Activated naive CD8-positive, alpha-beta T cell treated with anti-CD3 and anti-CD28 coated beads for 36 hours (primary cell): ENCODE results near the gene EYS. TPM values are rescaled to one million over a fixed set of nuclear protein-coding genes. Genes with fewer than 3 reads are reported as not detected.
"Not testable (repeated sequence)": the region's sequence is repeated elsewhere in the genome, so short reads cannot be mapped to it uniquely, and the experiment has no call there.

Experiments used
- DNase-seq: peaks from one replicate; pipeline ENCODE4 v3.0.0; 2021
- H3K27ac Mint-ChIP-seq: one replicate; pipeline ENCODE4 v1.8.0; 2022; ENCODE audit warnings: mild to moderate bottlenecking, moderate library complexity, mixed read lengths
- H3K27me3 Mint-ChIP-seq: one replicate; pipeline ENCODE4 v1.8.0; 2022; ENCODE audit warnings: mild to moderate bottlenecking, mixed read lengths
- H3K36me3 Mint-ChIP-seq: one replicate; pipeline ENCODE4 v1.8.0; 2021; ENCODE audit warnings: mild to moderate bottlenecking, mixed read lengths
- H3K4me1 Mint-ChIP-seq: one replicate; pipeline ENCODE4 v1.8.0; 2021; ENCODE audit warnings: mixed read lengths
- H3K4me3 Mint-ChIP-seq: one replicate; pipeline ENCODE4 v1.8.0; 2022; ENCODE audit warnings: mild to moderate bottlenecking, moderate library complexity, mixed read lengths
- H3K9me3 Mint-ChIP-seq: one replicate; pipeline ENCODE4 v1.8.0; 2022; ENCODE audit warnings: mixed read lengths
- total RNA-seq, 2 experiments: library from RNA; stranded (reverse); gene quantifications; one replicate each; pipeline ENCODE4 v1.2.3, GENCODE V29; 2021

Gene EYS
- total RNA-seq, 2 experiments from 2014 or later = not detected

DNA sequence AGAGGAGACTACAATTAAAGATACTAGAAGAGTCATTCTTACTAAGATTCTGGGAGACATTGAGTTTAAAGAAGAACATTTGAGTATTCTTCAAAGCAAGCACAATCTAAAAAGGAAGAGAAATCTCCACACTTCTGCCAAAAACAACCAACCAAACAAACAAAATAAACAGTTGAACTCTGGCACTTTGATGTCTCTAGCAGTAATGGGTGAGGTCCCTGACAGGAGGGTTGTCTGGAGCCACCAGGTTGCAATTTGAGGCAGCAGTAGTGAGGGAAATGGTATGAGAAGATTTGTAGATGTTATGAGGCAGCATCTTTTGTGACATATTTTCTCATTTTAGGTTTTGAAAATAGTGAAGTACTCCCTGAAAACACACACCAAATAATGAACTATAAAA is 1963.3 kb downstream of the EYS start:
- H3K4me1 Mint-ChIP-seq = no peaks in the 10 kb centered on the region
- no peaks in the 10 kb centered on the region for H3K27me3 Mint-ChIP-seq
- H3K4me3 Mint-ChIP-seq = no peak overlapping the region
- DNase-seq = no peak
- peaks cover 12% of the 10 kb centered on the region for H3K9me3 Mint-ChIP-seq
- peaks cover 6% of the 10 kb centered on the region for H3K36me3 Mint-ChIP-seq
- H3K27ac Mint-ChIP-seq = no peak overlapping the region

DNA sequence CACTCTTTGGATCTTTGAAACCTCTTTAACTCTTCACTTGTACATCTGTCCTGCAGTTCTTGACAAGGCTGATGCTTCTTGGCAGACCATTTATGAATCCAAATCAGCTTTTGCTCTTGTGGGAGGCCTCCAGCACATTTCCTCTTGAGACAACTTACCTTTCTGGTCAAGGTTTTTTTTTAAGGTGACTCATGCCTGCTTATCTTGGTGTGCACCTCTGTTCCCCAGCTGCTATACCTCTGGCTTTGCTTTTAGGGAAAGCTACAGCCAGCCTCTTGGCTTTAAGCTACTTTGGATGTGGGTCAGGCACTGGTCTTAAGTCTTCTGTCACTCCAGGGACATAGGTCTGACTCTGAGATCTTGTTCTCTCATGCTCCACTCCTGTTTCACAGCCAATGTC is 1965.0 kb downstream of the EYS start:
- H3K9me3 Mint-ChIP-seq = peaks cover 12% of the 10 kb centered on the region
- peaks cover 3% of the 10 kb centered on the region for H3K36me3 Mint-ChIP-seq
- no peak overlapping the region for H3K27ac Mint-ChIP-seq

DNA sequence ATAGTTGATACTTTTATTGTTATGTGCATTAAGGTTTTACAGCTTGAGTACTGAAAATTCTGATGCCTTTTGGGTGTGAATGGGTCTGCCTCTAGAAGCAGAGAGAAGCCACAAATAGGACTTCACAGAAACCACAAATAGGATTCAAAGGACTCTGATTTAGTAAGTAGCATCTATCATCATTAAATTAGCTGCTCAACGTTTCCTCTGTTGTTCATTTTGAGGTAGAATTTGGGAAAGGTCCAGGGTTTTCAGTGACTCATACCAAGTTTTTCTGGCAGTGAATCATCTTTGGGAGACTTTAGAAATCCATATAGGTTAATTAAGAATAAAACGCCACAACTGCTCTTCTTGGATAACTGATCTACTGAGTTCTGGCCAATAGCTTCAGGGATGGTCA is 1966.3 kb downstream of the EYS start:
- Mint-ChIP-seq H3K27ac (no peak overlapping the region), H3K4me3 (no peak overlapping the region), H3K9me3 (peaks cover 9% of the 10 kb centered on the region), H3K36me3 (peaks cover 3% of the 10 kb centered on the region), H3K27me3 (no peaks in the 10 kb centered on the region), H3K4me1 (no peaks in the 10 kb centered on the region)
- DNase-seq = no peak

More for the DNA sequence above, 1965.0 kb downstream of the EYS start:
- DNase-seq = no peak
- Mint-ChIP-seq H3K27me3 (no peaks in the 10 kb centered on the region), H3K4me1 (no peaks in the 10 kb centered on the region), H3K4me3 (no peak overlapping the region)

DNA sequence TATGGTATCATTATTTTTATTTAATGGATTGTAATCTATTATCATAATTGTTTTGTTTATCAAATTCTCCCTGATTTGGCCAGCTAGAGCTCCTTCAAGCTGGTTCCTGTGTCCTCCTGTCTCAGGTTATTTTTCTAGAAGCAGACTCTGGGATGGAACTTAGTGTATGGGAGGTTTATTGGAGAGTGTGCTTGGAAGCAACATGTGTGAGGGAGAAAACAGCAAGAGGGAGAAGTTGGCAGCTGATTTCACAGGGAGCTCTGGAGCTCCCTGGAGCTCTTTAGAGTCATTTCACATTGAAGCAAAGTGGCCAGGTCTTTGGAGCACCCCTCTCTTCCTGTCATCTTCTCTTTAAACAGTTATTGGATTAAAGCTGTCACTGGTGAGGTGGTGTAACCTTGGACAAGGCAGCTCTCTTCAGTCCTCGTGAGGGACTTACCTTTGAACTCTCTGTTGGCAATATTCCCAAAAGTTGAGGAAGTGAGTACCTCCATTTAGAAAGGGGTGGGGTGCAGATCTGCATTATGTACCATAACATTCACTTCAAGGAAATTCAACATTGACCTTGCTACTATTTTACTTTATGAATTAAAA is 1967.8 kb downstream of the EYS start:
- no peak overlapping the region for H3K27ac Mint-ChIP-seq
- DNase-seq = no peak
- H3K36me3 Mint-ChIP-seq = peaks cover 3% of the 10 kb centered on the region
- peaks cover 13% of the 10 kb centered on the region for H3K9me3 Mint-ChIP-seq
- no peak overlapping the region for H3K4me3 Mint-ChIP-seq
- no peaks in the 10 kb centered on the region for H3K4me1 Mint-ChIP-seq
- no peaks in the 10 kb centered on the region for H3K27me3 Mint-ChIP-seq

DNA sequence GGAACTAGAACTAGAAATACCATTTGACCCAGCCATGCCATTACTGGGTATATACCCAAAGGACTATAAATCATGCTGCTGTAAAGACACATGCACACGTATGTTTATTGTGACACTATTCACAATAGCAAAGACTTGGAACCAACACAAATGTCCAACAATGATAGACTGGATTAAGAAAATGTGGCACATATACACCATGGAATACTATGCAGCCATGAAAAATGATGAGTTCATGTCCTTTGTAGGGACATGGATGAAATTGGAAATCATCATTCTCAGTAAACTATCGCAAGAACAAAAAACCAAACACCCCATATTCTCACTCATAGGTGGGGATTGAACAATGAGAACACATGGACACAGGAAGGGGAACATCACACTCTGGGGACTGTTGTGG is 1968.8 kb downstream of the EYS start:
- not testable (repeated sequence) for H3K4me3 Mint-ChIP-seq, DNase-seq, H3K27me3 Mint-ChIP-seq, H3K27ac Mint-ChIP-seq, H3K4me1 Mint-ChIP-seq, H3K36me3 Mint-ChIP-seq
- H3K9me3 Mint-ChIP-seq = peaks cover 13% of the 10 kb centered on the region

- Mint-ChIP-seq H3K4me1 (no peaks in the 10 kb centered on the region), H3K27me3 (no peaks in the 10 kb centered on the region), H3K4me3 (no peak overlapping the region), H3K27ac (no peak overlapping the region), H3K36me3 (peaks cover 4% of the 10 kb centered on the region), H3K9me3 (peaks cover 10% of the 10 kb centered on the region)
- DNase-seq = no peak
These were observed 1972.1 kb downstream of the EYS start for GRCh38 chr6:63734923-63735322.

- Mint-ChIP-seq H3K9me3 (peaks cover 4% of the 10 kb centered on the region), H3K36me3 (peaks cover 2% of the 10 kb centered on the region)
These were observed 1974.7 kb downstream of the EYS start for GRCh38 chr6:63732336-63732735.

DNA sequence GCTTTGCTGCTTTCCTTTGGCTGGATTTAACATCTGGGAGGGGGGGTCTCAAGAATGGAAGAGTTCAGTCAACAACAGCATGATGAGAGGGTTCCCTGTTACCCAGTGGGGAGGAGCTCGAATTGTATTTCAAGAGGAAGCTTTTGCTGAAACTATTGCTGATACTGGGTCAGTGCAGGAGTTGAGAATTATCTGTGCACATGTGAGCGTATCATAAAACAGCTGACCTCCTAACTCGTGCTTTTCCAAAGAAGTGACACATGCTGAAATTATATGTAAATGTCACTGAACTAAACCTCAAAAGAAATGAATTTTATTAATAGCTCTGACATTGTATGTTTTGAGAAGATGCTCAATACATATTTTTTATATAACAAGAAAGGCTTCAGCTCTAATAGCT is 1975.1 kb downstream of the EYS start:
- H3K9me3 Mint-ChIP-seq = peaks cover 4% of the 10 kb centered on the region
- DNase-seq = no peak

More at GRCh38 chr6:63732336-63732735, 1974.7 kb downstream of the EYS start:
- H3K27me3 Mint-ChIP-seq = no peaks in the 10 kb centered on the region
- H3K4me1 Mint-ChIP-seq = no peaks in the 10 kb centered on the region
- DNase-seq = no peak
- no peak overlapping the region for H3K4me3 Mint-ChIP-seq
- no peak overlapping the region for H3K27ac Mint-ChIP-seq

GRCh38 chr6:63730311-63730710 is 1976.7 kb downstream of the EYS start:
- H3K4me1 Mint-ChIP-seq = no peaks in the 10 kb centered on the region
- H3K36me3 Mint-ChIP-seq = peaks cover 2% of the 10 kb centered on the region
- no peak overlapping the region for H3K27ac Mint-ChIP-seq
- H3K4me3 Mint-ChIP-seq = no peak overlapping the region
- DNase-seq = no peak
- H3K27me3 Mint-ChIP-seq = no peaks in the 10 kb centered on the region
- peaks cover 1% of the 10 kb centered on the region for H3K9me3 Mint-ChIP-seq

More for the DNA sequence above, 1975.1 kb downstream of the EYS start:
- no peak overlapping the region for H3K27ac Mint-ChIP-seq
- no peaks in the 10 kb centered on the region for H3K4me1 Mint-ChIP-seq
- peaks cover 2% of the 10 kb centered on the region for H3K36me3 Mint-ChIP-seq
- no peaks in the 10 kb centered on the region for H3K27me3 Mint-ChIP-seq
- H3K4me3 Mint-ChIP-seq = no peak overlapping the region

GRCh38 chr6:63724721-63725120 is 1982.3 kb downstream of the EYS start:
- Mint-ChIP-seq H3K9me3 (no peaks in the 10 kb centered on the region), H3K27me3 (no peaks in the 10 kb centered on the region), H3K36me3 (no peaks in the 10 kb centered on the region), H3K27ac (no peak overlapping the region), H3K4me1 (peaks cover 3% of the 10 kb centered on the region), H3K4me3 (no peak overlapping the region)
- DNase-seq = no peak

DNA sequence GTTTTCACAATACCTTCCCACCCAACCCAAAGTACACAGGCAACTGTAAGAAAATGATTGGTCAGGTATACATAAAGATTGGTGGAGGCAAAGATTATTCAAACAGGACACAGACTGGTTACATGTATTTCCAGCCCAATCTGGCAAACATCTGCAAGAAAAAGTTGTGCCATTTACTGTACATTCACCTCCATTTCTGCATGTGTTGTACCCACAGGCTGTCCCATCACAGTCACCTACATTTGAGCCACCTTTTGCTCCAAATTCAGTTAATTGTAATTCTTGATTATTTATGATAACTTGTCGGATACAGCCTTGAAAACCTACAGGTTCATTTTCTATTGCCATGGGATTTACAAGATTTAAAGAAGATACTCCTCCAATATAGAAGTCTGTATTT is 1985.8 kb downstream of the EYS start:
- Mint-ChIP-seq H3K9me3 (no peaks in the 10 kb centered on the region), H3K4me3 (no peak overlapping the region), H3K27ac (no peak overlapping the region), H3K36me3 (no peaks in the 10 kb centered on the region), H3K4me1 (peaks cover 3% of the 10 kb centered on the region), H3K27me3 (no peaks in the 10 kb centered on the region)
- DNase-seq = no peak

DNA sequence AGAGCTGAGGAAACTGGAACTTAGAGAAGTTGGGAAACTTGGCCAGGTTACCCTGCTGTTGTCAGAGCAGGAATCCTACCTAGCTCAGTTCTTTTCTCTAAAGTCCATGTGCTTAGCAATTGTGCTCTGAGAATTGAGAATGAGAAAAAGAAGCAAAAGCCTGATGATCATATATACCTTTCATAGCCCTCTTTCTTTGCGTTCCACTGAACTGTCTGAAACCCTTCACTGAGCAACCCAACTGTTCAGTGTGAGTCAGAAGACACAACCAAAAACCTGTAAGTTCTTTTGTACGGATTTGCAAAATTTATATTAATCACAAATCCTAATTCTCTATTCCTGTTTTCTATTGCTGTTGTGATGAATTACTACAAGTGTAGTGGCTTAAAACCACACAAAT is 1990.9 kb downstream of the EYS start:
- Mint-ChIP-seq H3K27ac (no peak overlapping the region), H3K9me3 (no peaks in the 10 kb centered on the region), H3K27me3 (no peaks in the 10 kb centered on the region), H3K4me1 (peaks cover 4% of the 10 kb centered on the region), H3K4me3 (no peak overlapping the region), H3K36me3 (peaks cover 22% of the 10 kb centered on the region)
- DNase-seq = no peak

GRCh38 chr6:63714091-63714490 is 1992.9 kb downstream of the EYS start:
- H3K36me3 Mint-ChIP-seq = peaks cover 33% of the 10 kb centered on the region
- H3K4me3 Mint-ChIP-seq = no peak overlapping the region
- H3K27me3 Mint-ChIP-seq = no peaks in the 10 kb centered on the region
- H3K9me3 Mint-ChIP-seq = no peaks in the 10 kb centered on the region
- no peak overlapping the region for H3K27ac Mint-ChIP-seq
- H3K4me1 Mint-ChIP-seq = peaks cover 4% of the 10 kb centered on the region
- no peak for DNase-seq

GRCh38 chr6:63713332-63713731 is 1993.7 kb downstream of the EYS start:
- Mint-ChIP-seq H3K4me1 (peaks cover 4% of the 10 kb centered on the region), H3K27ac (no peak overlapping the region), H3K36me3 (peaks cover 33% of the 10 kb centered on the region), H3K27me3 (no peaks in the 10 kb centered on the region), H3K4me3 (no peak overlapping the region), H3K9me3 (no peaks in the 10 kb centered on the region)
- no peak for DNase-seq

DNA sequence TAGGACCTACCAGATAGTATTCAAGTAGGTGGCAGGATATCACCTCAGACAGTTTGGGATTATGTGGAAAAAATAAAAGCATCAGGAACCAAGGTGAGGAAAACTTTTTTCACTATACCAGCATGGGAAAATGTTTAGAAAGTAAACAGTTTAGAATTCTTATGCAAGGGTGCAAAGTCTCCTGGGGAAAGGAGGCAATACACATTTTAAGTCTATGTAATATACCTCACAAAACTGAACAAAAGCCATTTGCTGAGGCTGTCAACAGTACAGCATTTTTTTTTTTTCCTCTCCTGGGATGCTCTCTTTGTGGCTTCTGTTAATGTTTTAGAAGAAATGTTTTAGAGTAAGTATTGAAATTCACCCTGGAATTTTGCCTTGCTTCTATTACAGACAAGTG is 1997.9 kb downstream of the EYS start:
- Mint-ChIP-seq H3K4me3 (no peak overlapping the region), H3K27me3 (no peaks in the 10 kb centered on the region), H3K27ac (no peak overlapping the region), H3K9me3 (no peaks in the 10 kb centered on the region), H3K36me3 (peaks cover 54% of the 10 kb centered on the region), H3K4me1 (peaks cover 20% of the 10 kb centered on the region)
- no peak for DNase-seq

DNA sequence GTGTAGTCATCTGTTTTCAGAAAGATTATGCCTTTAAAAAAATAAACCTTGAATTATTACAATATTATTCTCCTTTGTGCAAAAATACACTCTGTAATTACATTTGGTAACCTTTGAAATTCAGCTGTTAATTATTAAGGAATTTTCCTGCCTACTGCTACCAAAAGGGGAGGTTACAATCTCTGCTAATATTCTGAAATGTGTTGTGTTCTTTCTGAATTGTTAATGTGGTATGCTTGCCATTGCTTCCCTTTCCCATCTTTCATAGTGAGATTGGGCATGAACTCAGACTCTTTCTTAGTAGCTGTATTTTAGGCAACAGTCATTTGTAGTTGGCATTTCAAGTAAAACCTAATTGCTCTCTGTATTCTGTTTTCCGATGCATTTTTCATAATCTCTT is 1998.4 kb downstream of the EYS start:
- Mint-ChIP-seq H3K27me3 (no peaks in the 10 kb centered on the region), H3K4me1 (peaks cover 20% of the 10 kb centered on the region), H3K4me3 (no peak overlapping the region), H3K27ac (no peak overlapping the region), H3K9me3 (no peaks in the 10 kb centered on the region), H3K36me3 (peaks cover 55% of the 10 kb centered on the region)
- DNase-seq = no peak
